HG02678 (cell line): Measurements from ENCODE around the gene FXYD6.

Source experiments
- ATAC-seq: cut with Tn5 transposase; IDR thresholded peaks from one replicate; pipeline ENCODE4 v1.9.1; 2021; ENCODE audit warnings: mild to moderate bottlenecking, moderate library complexity; ENCODE audit not compliant: unreplicated experiment

Gene FXYD6

DNA sequence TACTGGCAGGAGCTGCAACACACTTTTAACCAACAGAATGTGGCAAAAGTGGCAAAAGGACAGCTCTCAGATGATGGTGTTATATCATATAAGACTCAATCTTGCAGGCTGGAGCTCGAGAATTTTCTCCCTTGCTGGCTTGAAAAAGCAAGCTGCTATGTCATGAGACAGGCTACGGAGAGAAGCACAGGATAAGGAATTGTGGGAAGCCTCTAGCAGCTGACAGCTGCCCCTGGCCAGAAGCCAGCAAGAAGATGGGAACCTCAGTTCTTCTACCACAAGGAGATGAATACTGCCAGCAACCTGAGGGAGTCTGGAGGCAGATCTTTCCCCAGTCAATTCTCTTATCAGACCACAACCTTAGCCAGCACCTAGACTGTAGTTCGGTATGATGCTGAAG is 24.6 kb downstream of the FXYD6 start:
- ATAC-seq: no peak

DNA sequence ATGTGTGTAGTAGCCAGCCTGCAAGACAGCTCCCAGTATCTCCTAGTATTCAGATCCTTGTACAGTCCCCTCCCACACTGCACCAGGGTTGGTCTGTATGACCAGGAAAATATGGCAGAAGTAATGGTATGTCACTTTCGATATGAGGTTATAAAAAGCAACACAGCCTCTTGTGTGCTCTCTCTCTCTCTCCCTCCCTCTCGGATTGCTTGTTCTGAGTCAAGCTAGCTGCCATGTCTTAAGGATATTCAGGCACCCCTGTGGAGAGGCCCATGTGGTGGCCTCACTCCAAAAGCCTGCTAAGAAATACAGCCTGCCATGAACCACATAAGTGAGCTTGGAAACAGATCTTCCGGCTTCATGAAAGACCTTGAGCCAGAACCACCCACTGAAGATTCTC is 25.4 kb downstream of the FXYD6 start:
- ATAC-seq: no peak

DNA sequence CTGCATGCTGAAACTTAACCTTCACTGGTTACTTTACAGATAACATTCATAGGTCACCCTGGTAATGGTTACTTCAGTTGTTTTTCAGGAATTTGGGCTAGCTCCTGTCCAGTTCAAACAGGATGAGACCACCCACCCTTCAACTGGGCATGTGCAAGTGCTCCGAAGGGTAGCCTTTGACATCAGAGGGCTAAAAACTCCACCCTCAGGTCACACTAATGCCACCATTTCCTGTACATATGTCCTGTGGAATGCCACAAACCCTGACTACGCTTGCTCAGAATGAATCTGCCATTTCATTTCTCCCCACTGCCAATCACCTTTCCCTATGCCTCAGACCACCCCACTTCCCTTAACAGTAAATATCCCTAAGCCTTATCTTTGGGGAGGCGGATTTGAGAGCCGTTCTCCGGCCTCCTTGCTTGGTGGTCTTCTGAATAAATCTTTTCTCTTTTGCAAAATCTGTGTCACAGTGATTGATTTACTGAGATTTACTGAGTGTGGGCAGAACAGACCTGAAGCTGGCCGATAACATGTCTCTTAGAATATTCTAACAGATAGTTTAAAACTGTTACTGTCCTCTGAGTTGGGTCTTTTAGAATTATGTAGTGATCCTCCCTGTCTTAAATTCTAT is 26.6 kb downstream of the FXYD6 start:
- ATAC-seq: no peak

DNA sequence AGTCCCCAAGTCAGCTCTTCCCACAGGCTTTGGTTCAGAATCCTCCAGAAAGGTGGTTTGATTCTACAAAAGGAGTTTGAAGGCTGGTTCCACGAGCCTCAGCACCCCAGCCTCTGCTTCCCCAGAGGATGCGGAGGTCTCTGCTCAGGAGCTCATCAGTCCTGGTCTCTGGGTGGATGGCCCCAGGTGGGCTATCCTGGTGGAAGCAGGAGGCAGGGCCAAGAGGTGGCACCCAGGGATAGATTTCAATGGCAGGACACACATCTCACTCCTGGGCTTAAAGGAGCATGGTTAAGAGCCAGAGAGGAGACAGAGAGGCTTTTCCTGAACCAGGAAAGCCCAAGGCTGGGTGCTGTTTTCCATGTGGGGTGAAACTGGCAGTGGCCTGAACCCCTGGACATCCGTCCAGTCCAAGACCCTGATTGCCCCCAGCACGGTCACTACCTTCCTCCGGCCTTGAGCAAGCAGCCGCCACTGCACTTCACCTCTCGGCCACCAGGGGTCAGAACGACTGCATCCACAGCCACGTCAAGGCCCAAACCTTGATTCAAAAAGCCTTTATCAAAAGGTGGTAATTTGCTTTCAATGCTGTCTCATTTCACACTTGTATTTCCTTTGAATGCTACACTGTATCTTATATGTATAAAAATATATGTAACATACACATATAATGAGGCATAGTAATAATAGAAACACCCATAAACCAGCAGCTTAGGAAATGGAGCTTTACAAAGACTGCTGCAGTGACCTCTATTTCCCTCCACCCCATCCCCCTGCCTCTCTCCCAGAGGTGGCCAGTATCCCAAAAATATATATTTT is 32.6 kb downstream of the FXYD6 start:
- no peak for ATAC-seq

DNA sequence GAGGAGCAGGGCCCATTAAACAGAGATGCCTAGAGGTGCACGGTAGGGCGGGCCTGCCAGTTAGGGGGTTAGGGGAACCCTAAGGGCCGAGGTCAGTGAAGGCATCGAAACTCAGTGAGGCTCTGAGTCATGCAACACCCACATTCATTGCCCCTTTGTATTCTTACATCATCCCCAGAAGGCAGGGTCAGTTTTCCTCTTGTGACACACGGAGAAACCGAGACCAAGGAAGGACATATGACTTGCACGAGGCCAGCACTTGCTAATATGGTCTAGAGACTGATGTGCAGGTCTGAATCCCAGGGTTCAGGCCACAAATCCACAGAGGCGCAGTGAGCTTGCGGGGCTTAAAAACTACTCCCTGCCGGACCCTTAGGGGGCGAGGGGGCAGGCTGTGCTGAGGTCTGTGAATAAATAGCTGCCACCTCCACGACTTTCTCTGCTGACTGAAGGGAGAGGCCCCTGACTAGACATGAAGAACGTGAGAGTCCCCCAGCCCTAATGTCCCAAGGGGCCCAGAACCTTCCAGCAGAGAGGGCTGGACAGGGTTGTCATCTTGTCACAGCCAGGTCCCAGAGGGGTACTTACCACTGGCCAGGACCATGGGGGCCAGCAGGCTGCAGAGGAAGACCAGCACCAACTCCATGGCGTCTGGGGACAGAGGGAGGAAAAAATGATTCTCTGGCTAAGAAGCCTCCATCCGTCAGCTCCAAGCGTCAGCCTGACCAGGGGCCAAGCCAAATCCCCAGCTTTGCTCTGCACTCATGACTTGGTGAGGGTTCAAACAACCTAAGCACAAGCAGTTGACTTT is 34.1 kb downstream of the FXYD6 start:
- ATAC-seq: no peak

DNA sequence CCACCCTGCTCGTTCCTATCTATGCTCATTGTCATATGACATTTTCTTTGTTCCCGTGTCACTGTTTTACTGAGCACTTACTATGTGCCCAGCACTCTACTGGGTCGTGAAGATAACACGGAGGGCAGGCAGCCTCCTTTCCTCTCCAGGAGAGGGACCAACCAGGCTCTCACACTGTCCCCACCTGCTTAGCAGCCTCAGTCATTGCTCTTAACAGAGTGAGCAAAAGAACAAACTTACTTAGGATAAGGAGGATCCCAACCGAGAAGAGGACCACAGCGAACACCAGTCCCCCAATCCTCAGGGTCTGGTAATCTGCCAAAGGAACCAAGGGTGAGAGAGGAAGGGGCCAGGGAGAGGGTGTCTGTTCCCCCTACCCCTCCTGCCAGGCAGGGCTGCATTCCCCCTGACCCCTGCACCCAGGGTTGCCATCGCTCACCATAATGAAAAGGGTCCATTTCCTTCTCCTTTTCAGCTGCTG is 34.9 kb downstream of the FXYD6 start:
- no peak for ATAC-seq

DNA sequence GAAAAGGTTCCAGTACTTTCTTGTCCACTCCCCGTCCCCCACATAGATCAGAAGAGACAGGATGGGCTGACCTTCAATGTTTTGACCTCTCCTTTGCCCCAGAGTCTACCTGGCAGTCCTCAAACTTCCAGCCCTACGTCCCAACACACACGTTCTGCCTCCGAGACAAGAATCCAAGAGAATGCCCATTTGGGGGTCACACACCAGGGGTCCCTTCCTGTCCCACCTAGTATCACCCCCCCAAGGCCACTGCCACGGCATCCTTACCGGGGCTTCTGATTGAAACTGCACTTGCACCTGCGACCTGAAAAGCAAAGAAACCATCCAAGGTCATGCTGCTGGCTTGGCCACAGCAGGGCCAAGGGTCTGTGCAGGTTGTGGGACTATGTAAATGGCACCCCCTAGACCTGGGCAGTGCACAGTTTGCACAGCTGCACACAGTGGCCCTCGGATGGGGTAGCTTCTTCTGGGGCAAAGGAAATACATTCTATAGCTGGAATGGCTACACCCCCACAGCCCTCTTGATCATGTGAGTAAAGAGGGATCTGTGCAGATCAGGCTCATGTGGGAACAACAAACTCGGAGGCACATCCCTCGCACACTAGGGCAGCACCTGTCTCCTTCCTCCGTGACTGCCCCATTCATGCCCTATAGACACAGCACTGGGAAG is 35.4 kb downstream of the FXYD6 start:
- ATAC-seq: no peak

DNA sequence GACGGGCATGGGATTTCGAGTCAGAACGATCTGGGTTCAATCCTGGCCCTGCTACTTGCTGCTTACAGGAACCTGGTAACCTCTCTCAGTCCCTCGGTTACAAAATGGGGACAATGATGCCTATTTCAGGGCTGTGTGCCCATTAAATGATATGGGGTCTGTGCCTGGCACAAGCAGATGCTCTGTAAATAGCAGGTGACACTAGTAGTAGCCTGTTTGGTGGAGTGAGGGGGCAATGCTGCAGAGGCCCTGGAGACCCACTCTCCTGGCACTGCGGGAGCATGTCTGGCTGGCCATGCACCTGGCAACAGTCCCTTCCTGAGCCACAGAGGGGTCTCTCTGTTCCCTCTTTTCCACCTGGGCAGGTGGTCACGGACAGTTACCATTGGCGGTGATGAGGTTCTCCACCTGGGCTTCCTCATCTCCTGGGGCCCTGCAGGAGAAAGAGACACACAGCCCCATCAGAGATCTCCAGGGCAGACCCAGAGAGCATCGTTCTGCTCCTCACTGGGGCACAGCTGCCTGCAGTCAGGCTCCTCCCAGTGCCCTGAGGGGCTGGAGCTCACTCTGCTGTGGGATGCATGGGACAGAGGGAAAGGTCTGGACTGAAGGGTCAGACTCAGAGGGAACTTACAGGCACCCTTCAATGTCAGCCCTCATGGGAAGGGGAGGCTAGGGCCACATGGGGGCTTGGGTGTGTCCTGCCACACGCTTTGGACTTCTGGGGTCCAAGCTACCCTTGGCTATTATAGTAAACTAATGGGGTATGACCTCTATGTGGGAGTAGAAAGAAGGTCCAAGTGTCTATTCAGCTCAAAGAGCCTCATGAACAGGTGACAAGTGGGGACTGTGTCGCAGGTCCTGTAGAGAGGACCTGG is 36.3 kb downstream of the FXYD6 start:
- ATAC-seq: no peak

DNA sequence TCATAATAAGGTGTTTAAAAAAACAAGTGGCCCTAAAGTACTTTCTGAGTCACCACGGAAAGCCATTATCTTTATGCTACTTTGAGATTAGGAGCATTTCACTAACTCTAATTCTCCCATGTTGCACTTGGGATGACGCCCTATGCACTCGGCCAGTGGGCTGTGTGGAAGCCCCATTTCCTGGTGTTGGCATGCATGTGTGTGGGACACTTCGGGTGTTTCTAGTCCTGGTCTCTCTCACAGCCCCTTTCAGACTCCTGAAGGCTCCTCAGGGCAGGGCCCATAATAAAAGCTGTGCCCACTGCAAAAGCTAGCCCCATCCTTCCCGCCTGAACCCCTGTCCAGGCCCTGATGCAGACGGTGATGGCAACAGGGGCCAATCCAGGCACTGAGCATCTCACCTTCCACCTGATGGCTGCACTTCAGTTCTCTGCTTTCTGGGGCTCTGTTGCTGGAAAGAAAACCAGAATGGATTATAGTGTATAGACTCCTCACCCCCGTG is 37.0 kb downstream of the FXYD6 start:
- ATAC-seq: no peak

DNA sequence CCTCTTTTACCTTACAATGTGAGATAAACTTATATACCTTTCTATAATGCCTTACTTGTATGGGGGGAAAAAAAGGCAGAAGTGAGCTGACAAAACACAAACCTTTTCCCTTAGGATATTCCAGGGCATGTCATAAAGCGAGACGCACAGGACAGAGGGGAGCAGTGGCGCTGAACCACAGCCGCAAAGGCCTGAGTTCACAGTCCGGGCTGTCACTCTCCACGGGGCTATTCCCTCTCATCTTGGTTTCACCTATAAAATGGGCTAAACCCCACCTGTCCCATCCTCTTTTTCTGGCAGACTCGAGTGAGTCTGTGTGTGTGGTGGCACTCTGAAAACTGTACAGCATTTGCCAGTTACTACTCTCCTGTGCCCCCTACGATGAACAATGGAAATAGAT is 37.6 kb downstream of the FXYD6 start:
- ATAC-seq: no peak

DNA sequence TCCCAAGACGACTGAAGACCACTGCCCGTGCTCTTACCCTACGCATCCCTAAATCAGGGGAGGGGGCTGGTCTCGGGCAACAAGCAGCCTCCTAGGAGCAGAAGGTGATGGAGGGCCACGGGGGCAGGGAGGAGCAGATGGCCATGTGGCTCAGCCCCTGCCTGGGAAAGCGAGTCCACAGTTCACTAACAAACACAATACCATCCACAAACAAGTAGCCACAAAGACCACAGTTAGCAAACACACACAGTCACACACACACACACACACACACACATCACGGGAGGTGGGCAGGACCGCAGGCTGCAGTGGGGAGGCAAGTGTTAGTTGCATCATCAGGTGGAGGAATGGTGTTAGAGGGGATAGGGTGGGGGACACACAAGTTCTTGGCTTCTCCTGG is 38.7 kb downstream of the FXYD6 start:
- no peak for ATAC-seq

DNA sequence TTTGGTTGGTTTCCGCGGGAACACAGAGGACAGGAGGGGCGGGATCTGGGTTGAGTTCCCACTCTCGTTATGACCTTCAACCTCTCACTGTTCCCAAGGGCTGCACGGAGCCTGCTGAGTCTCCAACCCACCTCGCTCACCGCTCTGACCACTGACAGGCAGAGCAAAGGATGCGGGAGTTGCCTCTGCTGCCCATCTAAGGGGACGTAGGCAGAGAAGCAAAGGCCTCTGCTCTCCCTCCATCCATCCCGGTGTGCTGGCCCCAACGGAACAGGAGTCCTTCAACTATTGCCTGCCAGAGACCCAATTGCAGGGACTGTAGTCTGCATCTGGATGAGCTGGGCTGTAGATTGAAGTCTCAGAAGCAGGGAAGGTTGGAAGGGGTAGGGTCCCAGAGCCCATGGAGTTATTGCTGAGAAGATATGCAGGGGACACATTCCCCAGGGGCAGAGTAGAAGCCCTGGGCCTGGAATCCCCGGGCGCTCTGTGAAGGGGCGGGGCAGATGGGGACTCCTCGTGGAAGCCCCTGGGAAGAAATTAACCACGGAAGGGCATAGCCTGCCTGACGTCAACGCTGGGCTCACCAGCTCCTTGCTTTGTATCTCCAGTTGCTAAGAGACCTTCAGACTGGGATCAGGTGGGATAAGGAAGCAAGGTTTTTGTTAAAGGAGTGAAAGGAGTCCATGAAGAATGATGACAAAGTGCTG is 39.2 kb downstream of the FXYD6 start:
- ATAC-seq: no peak

DNA sequence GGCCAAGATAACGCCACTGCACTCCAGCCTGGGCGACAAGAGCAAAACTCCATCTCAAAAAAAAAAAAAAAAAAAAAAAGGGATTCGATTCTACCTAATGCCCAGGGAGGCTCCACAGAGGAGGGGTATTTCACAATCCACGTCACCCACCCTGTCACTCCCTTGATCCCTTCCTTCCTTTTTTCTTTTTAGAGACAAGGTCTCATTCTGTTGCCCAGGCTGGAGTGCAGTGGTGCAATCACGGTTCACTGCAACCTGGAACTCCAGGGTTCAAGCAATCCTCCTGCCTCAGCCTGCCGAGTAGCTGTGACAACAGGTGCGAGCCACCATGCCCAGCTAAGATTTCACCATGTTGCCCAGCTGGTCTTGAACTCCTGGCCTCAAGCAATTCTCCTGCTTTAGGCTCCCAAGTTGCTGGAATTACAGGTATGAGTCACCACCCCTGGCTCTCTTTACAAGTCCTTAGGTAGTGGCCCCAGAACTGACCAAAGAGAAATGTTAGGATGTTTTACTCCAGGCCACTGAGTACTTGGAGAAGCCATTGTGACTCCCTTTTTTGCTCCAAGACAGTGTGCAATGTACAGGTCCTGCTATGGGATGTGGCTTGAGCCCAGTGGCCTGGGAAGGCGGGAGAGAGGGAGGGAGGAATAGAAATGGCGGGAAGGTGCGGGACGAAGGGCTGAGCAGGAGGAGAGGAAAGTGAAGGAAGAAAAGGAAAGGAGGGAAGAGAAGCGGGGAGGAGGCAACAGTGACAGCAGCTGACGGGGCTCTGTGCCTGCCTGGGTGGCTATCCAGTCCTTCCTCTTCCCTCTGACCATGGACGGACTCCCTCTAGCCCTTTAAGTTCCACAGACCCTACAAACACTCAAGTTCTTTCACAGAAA is 40.1 kb downstream of the FXYD6 start:
- no peak for ATAC-seq

DNA sequence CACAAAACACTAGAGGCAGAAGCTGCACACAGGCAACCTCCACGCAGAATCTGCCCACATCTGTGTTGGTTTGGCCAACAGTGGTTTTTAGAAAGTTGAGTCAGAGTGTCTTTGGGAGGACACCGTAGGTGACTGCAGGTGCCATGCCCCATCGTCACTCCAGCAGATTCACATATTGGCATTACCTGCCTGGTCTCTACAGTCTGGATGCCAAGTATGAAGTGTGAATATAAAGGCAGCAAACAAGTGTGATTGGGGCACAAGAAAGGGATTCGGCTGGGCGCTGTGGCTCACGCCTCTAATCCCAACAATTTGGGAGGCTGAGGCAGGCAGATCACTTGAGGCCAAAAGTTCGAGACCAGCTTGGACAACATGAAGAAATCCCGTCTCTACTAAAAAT is 40.9 kb downstream of the FXYD6 start:
- no peak for ATAC-seq

DNA sequence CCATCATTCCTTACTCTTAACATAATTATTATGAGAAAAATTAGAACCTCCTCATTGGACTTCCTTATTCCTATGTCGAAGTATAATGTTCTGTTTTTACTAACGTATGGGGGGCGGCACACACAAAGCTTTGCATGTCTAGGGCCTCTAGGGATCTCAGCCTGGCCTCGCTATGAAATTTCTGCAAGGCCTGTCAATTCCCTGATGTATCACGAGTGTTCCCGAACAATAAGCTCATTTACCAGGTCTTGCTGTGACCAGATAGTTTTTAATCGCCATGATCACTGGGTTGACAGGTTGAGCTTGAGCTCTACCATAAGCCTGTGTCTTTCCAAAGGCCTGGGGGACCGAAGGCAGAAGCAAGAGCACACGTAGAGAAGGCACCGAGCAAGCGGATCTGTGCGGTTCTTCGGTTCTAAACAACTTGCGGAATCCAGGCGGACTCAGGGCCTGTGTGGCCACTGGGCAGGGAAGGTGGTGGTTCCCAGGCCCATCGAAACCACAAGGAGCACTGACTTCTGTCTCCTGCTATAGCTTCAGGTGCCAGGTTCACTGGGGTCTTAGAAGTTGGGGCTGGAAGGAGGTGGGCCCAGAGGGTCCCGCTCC is 41.5 kb downstream of the FXYD6 start:
- no peak for ATAC-seq

DNA sequence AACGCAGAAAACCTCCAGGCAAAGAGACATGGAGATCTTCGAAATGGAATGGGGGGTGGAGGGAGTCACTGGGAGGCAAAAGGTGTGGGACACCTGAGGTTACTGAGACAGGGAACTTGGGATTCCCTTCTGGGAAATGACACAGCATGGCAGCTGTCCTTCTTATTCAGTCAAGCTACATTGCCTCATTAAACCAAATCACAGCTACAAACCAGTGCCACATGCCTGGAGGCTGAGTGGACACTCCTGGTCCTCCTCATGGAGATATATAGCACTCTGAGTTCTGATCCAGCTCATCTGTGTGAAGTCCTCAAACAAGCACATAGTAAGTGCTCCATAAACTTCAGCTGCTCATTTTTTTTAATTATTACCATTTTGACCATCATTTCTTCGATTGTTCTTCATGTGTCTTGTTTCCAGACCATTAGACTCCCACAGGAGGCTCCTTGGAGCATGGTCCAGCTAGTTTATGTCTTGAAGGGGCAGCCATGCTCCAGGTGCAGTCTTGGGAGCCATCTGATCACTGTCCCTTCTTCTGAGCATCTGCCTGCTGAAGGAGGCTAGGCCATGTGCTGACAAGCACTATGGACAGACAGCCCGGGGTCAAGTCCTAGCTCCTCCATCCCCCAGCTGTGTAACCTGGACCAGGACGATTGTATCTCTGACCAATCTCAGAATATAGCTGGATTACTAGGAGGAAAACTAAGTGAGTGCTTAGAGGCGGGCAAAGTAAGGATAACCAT is 42.2 kb downstream of the FXYD6 start:
- ATAC-seq: no peak

DNA sequence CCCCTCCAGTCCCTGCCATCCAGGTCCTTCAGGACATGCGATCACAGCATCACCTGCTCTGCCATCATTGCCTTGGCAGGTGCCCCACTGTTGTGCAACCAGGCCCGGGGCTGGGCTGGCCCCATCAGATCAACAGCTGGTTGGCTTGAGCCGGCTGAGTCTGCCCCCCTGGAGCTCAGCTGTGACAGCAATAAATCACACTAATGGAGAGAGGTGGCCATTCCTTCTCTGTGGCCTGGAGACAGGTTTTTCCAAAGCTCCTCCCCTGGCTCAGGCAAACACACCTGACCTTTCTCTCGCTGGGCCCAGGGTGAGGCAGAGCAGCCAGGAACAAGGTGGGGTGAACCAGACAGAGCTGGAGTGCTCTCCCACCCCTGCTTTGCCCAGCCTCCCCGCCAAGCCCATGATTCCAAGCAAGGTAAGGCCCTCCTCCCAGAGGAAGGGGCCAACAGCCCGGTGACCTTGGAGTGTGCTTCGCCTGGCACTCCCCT is 43.0 kb downstream of the FXYD6 start:
- ATAC-seq: no peak
